ENCODE data around the gene CYB5A. TPM values are rescaled to one million over a fixed set of nuclear protein-coding genes. Genes with fewer than 3 reads are reported as not detected.

The CYB5A gene
- total RNA-seq, 1 donor from 2014 or later: 213 TPM

- Mint-ChIP-seq H3K27ac (peak overlapping the region; percentile 77), H3K9me3 (ENCODE audit: low read depth) (peaks cover 4% of the 10 kb centered on the region)
- TF ChIP-seq CTCF (IDR thresholded peaks at IDR 0.05; ENCODE audit: unreplicated experiment): no peak
Observed at GRCh38 chr18:74226666-74227065, 65.1 kb downstream of the CYB5A start.

DNA sequence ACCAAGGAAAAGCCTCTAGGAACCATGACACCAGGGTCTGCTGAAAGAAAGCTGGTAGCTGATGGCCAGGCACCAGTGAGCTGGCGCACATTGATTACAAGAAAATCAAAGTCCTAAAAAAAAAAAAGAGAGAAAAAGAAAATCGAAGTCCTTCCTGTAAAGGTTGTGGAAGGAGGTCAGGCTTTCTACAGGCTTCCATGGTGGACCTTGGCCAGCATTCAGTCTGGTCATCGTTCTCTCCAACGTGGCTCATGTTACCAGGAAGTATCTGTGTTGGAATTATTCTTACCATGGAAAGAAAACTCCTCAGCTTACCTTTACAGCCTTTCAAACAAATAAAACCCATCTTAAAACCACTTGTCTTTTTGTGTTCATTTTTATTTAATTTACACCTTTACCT, 65.6 kb downstream of the CYB5A start:
- Mint-ChIP-seq H3K27me3 (no peaks in the 10 kb centered on the region), H3K27ac (peak overlapping the region; percentile 89), H3K4me3 (ENCODE audit: low read depth) (no peak overlapping the region), H3K4me1 (ENCODE audit: low read depth) (peaks cover 40% of the 10 kb centered on the region), H3K9me3 (ENCODE audit: low read depth) (peaks cover 4% of the 10 kb centered on the region), H3K36me3 (ENCODE audit: insufficient read depth) (no peaks in the 10 kb centered on the region)
- no peak for DNase-seq (ENCODE audit: low spot score, unreplicated experiment)
- no peak for TF ChIP-seq CTCF (IDR thresholded peaks at IDR 0.05; ENCODE audit: unreplicated experiment)

More at GRCh38 chr18:74226666-74227065, 65.1 kb downstream of the CYB5A start:
- no peak overlapping the region for H3K4me3 Mint-ChIP-seq (ENCODE audit: low read depth)
- no peaks in the 10 kb centered on the region for H3K36me3 Mint-ChIP-seq (ENCODE audit: insufficient read depth)
- DNase-seq (ENCODE audit: low spot score, unreplicated experiment): no peak
- H3K27me3 Mint-ChIP-seq: no peaks in the 10 kb centered on the region
- peaks cover 40% of the 10 kb centered on the region for H3K4me1 Mint-ChIP-seq (ENCODE audit: low read depth)

- Mint-ChIP-seq H3K27ac (peak overlapping the region; percentile 89), H3K4me1 (ENCODE audit: low read depth) (peaks cover 40% of the 10 kb centered on the region), H3K36me3 (ENCODE audit: insufficient read depth) (no peaks in the 10 kb centered on the region), H3K9me3 (ENCODE audit: low read depth) (peaks cover 4% of the 10 kb centered on the region), H3K27me3 (no peaks in the 10 kb centered on the region), H3K4me3 (ENCODE audit: low read depth) (peak overlapping the region; percentile 10)
- peak; percentile 29 for DNase-seq (ENCODE audit: low spot score, unreplicated experiment)
- TF ChIP-seq CTCF (IDR thresholded peaks at IDR 0.05; ENCODE audit: unreplicated experiment): no peak
Observed at GRCh38 chr18:74225193-74225840, 66.4 kb downstream of the CYB5A start.

GRCh38 chr18:74222710-74223494, 68.9 kb downstream of the CYB5A start:
- H3K9me3 Mint-ChIP-seq (ENCODE audit: low read depth): peaks cover 4% of the 10 kb centered on the region
- no peak overlapping the region for H3K4me3 Mint-ChIP-seq (ENCODE audit: low read depth)
- TF ChIP-seq CTCF (IDR thresholded peaks at IDR 0.05; ENCODE audit: unreplicated experiment): no peak
- no peak for DNase-seq (ENCODE audit: low spot score, unreplicated experiment)
- no peaks in the 10 kb centered on the region for H3K27me3 Mint-ChIP-seq
- H3K4me1 Mint-ChIP-seq (ENCODE audit: low read depth): peaks cover 38% of the 10 kb centered on the region
- no peaks in the 10 kb centered on the region for H3K36me3 Mint-ChIP-seq (ENCODE audit: insufficient read depth)
- H3K27ac Mint-ChIP-seq: no peak overlapping the region

DNA sequence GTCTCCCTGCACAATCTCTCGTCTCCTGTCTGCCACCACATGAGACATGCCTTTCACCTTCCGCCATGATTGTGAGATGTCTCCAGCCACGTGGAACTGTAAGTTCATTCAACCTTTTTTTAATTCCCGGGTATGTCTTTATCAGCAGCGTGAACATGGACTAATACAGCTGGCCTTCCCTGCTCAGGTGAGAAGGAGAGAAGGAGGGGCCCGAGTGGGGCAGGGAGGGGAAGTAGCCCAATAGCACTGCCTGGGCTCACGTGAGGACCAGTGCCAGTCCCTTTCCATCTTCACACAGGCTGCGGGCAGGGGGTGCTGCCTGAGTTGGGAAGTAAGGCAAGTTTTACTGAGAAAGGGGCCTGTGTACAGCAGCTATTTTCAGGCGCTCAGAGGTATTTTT, 70.7 kb downstream of the CYB5A start:
- TF ChIP-seq CTCF (IDR thresholded peaks at IDR 0.05; ENCODE audit: unreplicated experiment): no peak
- DNase-seq (ENCODE audit: low spot score, unreplicated experiment): no peak
- Mint-ChIP-seq H3K27me3 (no peaks in the 10 kb centered on the region), H3K27ac (no peak overlapping the region), H3K9me3 (ENCODE audit: low read depth) (peaks cover 4% of the 10 kb centered on the region), H3K4me1 (ENCODE audit: low read depth) (peaks cover 41% of the 10 kb centered on the region), H3K4me3 (ENCODE audit: low read depth) (no peak overlapping the region), H3K36me3 (ENCODE audit: insufficient read depth) (no peaks in the 10 kb centered on the region)
